HEK293T (cell line): ENCODE measurements around the gene EGFL8.

Experiments used
- CTCF ChIA-PET: fragments of 350-600 bp; formaldehyde crosslinking; extraction: SDS; loops from one replicate; lab custom pipeline; 2021; ENCODE audit warnings: antibody characterized with exemption, inconsistent platforms; lab: Yijun Ruan, JAX
- POLR2A ChIA-PET: fragments of 350-600 bp; formaldehyde crosslinking; extraction: SDS; loops from one replicate; lab custom pipeline; 2020; ENCODE audit warnings: antibody characterized with exemption, inconsistent platforms; lab: Yijun Ruan, JAX
- DNase-seq: peaks from one replicate; pipeline ENCODE4 v3.0.0; 2012; ENCODE audit warnings: mixed read lengths; ENCODE audit errors: extremely low spot score
- ARNT ChIP-seq: fragments of 450-650 bp; IDR thresholded peaks from 2 replicates; pipeline ENCODE4 v1.6.1; 2017; ENCODE audit warnings: mild to moderate bottlenecking
- BHLHE40 ChIP-seq: fragments of 450-650 bp; IDR thresholded peaks from 2 replicates; pipeline ENCODE4 v1.6.1; 2016; ENCODE audit warnings: mild to moderate bottlenecking, moderate library complexity, borderline replicate concordance
- CTBP1 ChIP-seq: fragments of 450-650 bp; IDR thresholded peaks from 2 replicates; pipeline ENCODE4 v1.6.1; 2016; ENCODE audit warnings: borderline replicate concordance
- ELF4 ChIP-seq: fragments of 450-650 bp; IDR thresholded peaks from 2 replicates; pipeline ENCODE4 v1.6.1; 2017; ENCODE audit warnings: antibody characterized with exemption
- FOXA1 ChIP-seq: fragments of 450-650 bp; IDR thresholded peaks from 2 replicates; pipeline ENCODE4 v1.6.1; 2016; ENCODE audit warnings: mild to moderate bottlenecking
- FOXK2 ChIP-seq: fragments of 450-650 bp; IDR thresholded peaks from 2 replicates; pipeline ENCODE4 v1.6.1; 2016; ENCODE audit warnings: mild to moderate bottlenecking
- FOXM1 ChIP-seq: fragments of 450-650 bp; IDR thresholded peaks from 2 replicates; pipeline ENCODE4 v1.6.1; 2017; ENCODE audit warnings: mild to moderate bottlenecking, borderline replicate concordance
- HDGF ChIP-seq: fragments of 450-650 bp; IDR thresholded peaks from 2 replicates; pipeline ENCODE4 v1.6.1; 2017; ENCODE audit warnings: antibody characterized with exemption, borderline replicate concordance
- L3MBTL2 ChIP-seq: fragments of 450-650 bp; conservative IDR thresholded peaks from 2 replicates; pipeline ENCODE4 v1.6.1; 2016; ENCODE audit warnings: mild to moderate bottlenecking
- LEF1 ChIP-seq: fragments of 450-650 bp; IDR thresholded peaks from 2 replicates; pipeline ENCODE4 v1.6.1; 2017; ENCODE audit warnings: mild to moderate bottlenecking, borderline replicate concordance
- NFRKB ChIP-seq: fragments of 450-650 bp; IDR thresholded peaks from 2 replicates; pipeline ENCODE4 v1.6.1; 2016; ENCODE audit warnings: mild to moderate bottlenecking, moderate library complexity
- PKNOX1 ChIP-seq: fragments of 450-650 bp; IDR thresholded peaks from 2 replicates; pipeline ENCODE4 v1.6.1; 2016
- SP1 ChIP-seq: fragments of 450-650 bp; IDR thresholded peaks from 2 replicates; pipeline ENCODE4 v1.6.1; 2017
- SUZ12 ChIP-seq: fragments of 450-650 bp; IDR thresholded peaks from 2 replicates; pipeline ENCODE4 v1.6.1; 2016; ENCODE audit warnings: mild to moderate bottlenecking
- TARDBP ChIP-seq: fragments of 450-650 bp; IDR thresholded peaks from 2 replicates; pipeline ENCODE4 v1.6.1; 2016
- ZNF384 ChIP-seq: fragments of 450-650 bp; IDR thresholded peaks from 2 replicates; pipeline ENCODE4 v1.6.1; 2016

EGFL8 gene

GRCh38 chr6:32195652-32195901 is 31.2 kb downstream of the EGFL8 start:
- peak; percentile 98 for DNase-seq
- no peak for TF ChIP-seq SUZ12
- TF ChIP-seq ARNT = no peak
- no peak for TF ChIP-seq CTBP1
- TF ChIP-seq FOXM1 = no peak
- no peak for TF ChIP-seq FOXK2
- TF ChIP-seq L3MBTL2 = no peak
- TF ChIP-seq ZNF384 = no peak
- no peak for TF ChIP-seq TARDBP
- no peak for TF ChIP-seq PKNOX1
- TF ChIP-seq FOXA1 = no peak
- TF ChIP-seq ELF4 = no peak
- TF ChIP-seq LEF1 = no peak
- TF ChIP-seq HDGF = no peak
- no peak for TF ChIP-seq BHLHE40
- no peak for TF ChIP-seq SP1
- no peak for TF ChIP-seq NFRKB
- POLR2A ChIA-PET = interaction anchor here (0.5 to 11.7 kb wide), 22 partner anchors 10 to 776 kb away, joined by 3 to 153 read pairs (median 4); partner anchors contain the start of genes AGPAT1, ATF6B, FKBPL and MSH5
- CTCF ChIA-PET = interaction anchor here (0.6 to 1.2 kb wide), 5 partner anchors 65 to 676 kb away, joined by 3 to 4 read pairs (median 3); no protein-coding TSS in a partner anchor

- ChIA-PET CTCF (interaction anchor here (0.6 to 1.2 kb wide), 5 partner anchors 19 to 675 kb away, joined by 3 to 4 read pairs (median 3); no protein-coding TSS in a partner anchor), POLR2A (interaction anchor here (0.6 to 11.7 kb wide), 21 partner anchors 10 to 776 kb away, joined by 3 to 153 read pairs (median 4); partner anchors contain the start of genes AGPAT1, ATF6B, FKBPL and MSH5)
- peak; percentile 62 for DNase-seq
- TF ChIP-seq BHLHE40 (no peak), ARNT (no peak), L3MBTL2 (peak; percentile 61), PKNOX1 (peak; percentile 84), SUZ12 (no peak), HDGF (peak; percentile 85; the same call in 1 of the 2 replicates), LEF1 (no peak), SP1 (no peak), FOXK2 (no peak)
These were observed 31.7 kb downstream of the EGFL8 start for GRCh38 chr6:32195902-32196681.

GRCh38 chr6:32196682-32197616 is 32.6 kb downstream of the EGFL8 start:
- POLR2A ChIA-PET = interaction anchor here (0.7 to 11.7 kb wide), 4 partner anchors 9 to 93 kb away, joined by 3 to 153 read pairs (median 15); partner anchors contain the start of genes AGPAT1, ATF6B, FKBPL and RNF5
- CTCF ChIA-PET = interaction anchor here (1.2 kb wide), 1 partner anchor 19 kb away, joined by 4 read pairs; no protein-coding TSS in a partner anchor
- DNase-seq = no peak
- no peak for TF ChIP-seq BHLHE40
- no peak for TF ChIP-seq FOXK2
- no peak for TF ChIP-seq NFRKB
- TF ChIP-seq FOXM1 = no peak
- no peak for TF ChIP-seq FOXA1
- TF ChIP-seq LEF1 = no peak
- no peak for TF ChIP-seq ARNT
- no peak for TF ChIP-seq CTBP1
- TF ChIP-seq ELF4 = no peak
- TF ChIP-seq SUZ12 = no peak
- no peak for TF ChIP-seq TARDBP
- no peak for TF ChIP-seq HDGF
- TF ChIP-seq PKNOX1 = no peak
- no peak for TF ChIP-seq ZNF384
- TF ChIP-seq SP1 = no peak
- no peak for TF ChIP-seq L3MBTL2

- POLR2A ChIA-PET = no interaction called here
- CTCF ChIA-PET = no interaction called here
- no peak for DNase-seq
- TF ChIP-seq L3MBTL2 (no peak), FOXM1 (no peak), SUZ12 (no peak), FOXA1 (no peak), TARDBP (no peak), NFRKB (no peak), LEF1 (no peak), SP1 (no peak), ARNT (no peak), FOXK2 (no peak), ELF4 (no peak), CTBP1 (no peak)
These were observed 33.9 kb downstream of the EGFL8 start for GRCh38 chr6:32198345-32198696.

GRCh38 chr6:32198866-32199265 is 34.5 kb downstream of the EGFL8 start:
- no peak for TF ChIP-seq FOXA1
- no peak for TF ChIP-seq PKNOX1
- TF ChIP-seq ARNT = no peak
- ChIA-PET CTCF (no interaction called here), POLR2A (no interaction called here)
- DNase-seq = no peak
